ENCODE data around the gene KLHL30. TPM values are rescaled to one million over a fixed set of nuclear protein-coding genes. Genes with fewer than 3 reads are reported as not detected.

The KLHL30 gene
- total and polyA plus RNA-seq, 12 donors = 0.10 to 4.3 (median 0.16) TPM; not detected in 4

GRCh38 chr2:238190445-238190844 is 52.0 kb downstream of the KLHL30 start:
- Histone ChIP-seq H3K36me3 (replicated peaks in 1 of 2) (peaks cover 0 to 87% of the 10 kb centered on the region in 2 donors), H3K27ac (no peak overlapping the region), H3K4me1 (replicated peaks in 1 of 2) (no peaks in the 10 kb centered on the region), H3K9me3 (replicated peaks in 1 of 3) (no peaks in the 10 kb centered on the region), H3K27me3 (no peaks in the 10 kb centered on the region), H3K4me3 (no peak overlapping the region)
- 73 to 83% (median 79%) methylated on average over 2 of the region's 2 CpGs for WGBS, 4 donors
- intact Hi-C loops (cut with DNase I) = no loop called here
- DNase-seq = no peak
- no peak for TF ChIP-seq CTCF (IDR thresholded peaks at IDR 0.05)
- no peak for TF ChIP-seq POLR2A (IDR thresholded peaks at IDR 0.05)

Other genes starting within 250 kb of the KLHL30 start
- 100 to 1,000 TPM in 1 of 9 donors, 10 to 100 TPM in 8; 37.9 to 101 (median 56.1) TPM for gene UBE2F, start 171.7 kb upstream of the KLHL30 start, total RNA-seq
- 100 to 1,000 TPM in 1 of 3 donors, 10 to 100 TPM in 2; 26.8 to 101 (median 38.2) TPM for gene UBE2F, start 171.7 kb upstream of the KLHL30 start, polyA plus RNA-seq
- 10 to 100 TPM in 3 of 9 donors, 1 to 10 TPM in 6; 2.4 to 11.0 (median 7.8) TPM for gene SCLY, start 77.7 kb upstream of the KLHL30 start, total RNA-seq
- gene SCLY, start 77.7 kb upstream of the KLHL30 start, polyA plus RNA-seq = 1 to 10 TPM; 5.8 to 9.8 (median 8.6) TPM
- 1 to 10 TPM in 3 of 9 donors, under 1 TPM in 2, not detected in 4; 0.69 to 5.9 (median 1.4) TPM for gene ESPNL, start 38.3 kb upstream of the KLHL30 start, total RNA-seq
- 1 to 10 TPM in 1 of 3 donors, under 1 TPM in 1, not detected in 1; 0.03 to 1.2 TPM for gene ESPNL, start 38.3 kb upstream of the KLHL30 start, polyA plus RNA-seq
- under 1 TPM in 2 of 9 donors, not detected in 7; 0.11 to 0.36 TPM for gene ERFE, start 20.3 kb downstream of the KLHL30 start, total RNA-seq
- gene ERFE, start 20.3 kb downstream of the KLHL30 start, polyA plus RNA-seq = under 1 TPM in 1 of 3 donors, not detected in 2; 0.10 TPM
- gene ILKAP, start 65.0 kb downstream of the KLHL30 start, total RNA-seq = 10 to 100 TPM; 12.3 to 37.3 (median 24.5) TPM
- gene ILKAP, start 65.0 kb downstream of the KLHL30 start, polyA plus RNA-seq = 100 to 1,000 TPM in 2 of 3 donors, 10 to 100 TPM in 1; 17.8 to 131 (median 110) TPM
- 10 to 100 TPM in 6 of 9 donors, 1 to 10 TPM in 3; 6.5 to 21.6 (median 12.7) TPM for gene HES6, start 101.4 kb downstream of the KLHL30 start, total RNA-seq
- 1 to 10 TPM; 4.3 to 9.2 (median 7.4) TPM for gene HES6, start 101.4 kb downstream of the KLHL30 start, polyA plus RNA-seq
- gene PER2, start 149.9 kb downstream of the KLHL30 start, total RNA-seq = 10 to 100 TPM in 1 of 9 donors, 1 to 10 TPM in 8; 1.5 to 11.4 (median 4.9) TPM
- 1 to 10 TPM; 1.3 to 7.1 (median 4.7) TPM for gene PER2, start 149.9 kb downstream of the KLHL30 start, polyA plus RNA-seq
- gene TRAF3IP1, start 181.8 kb downstream of the KLHL30 start, total RNA-seq = 10 to 100 TPM in 5 of 9 donors, 1 to 10 TPM in 4; 5.5 to 17.5 (median 11.9) TPM
- 10 to 100 TPM; 10.1 to 18.5 (median 16.4) TPM for gene TRAF3IP1, start 181.8 kb downstream of the KLHL30 start, polyA plus RNA-seq

All from adrenal gland (tissue), 12 donors.